HG03064 (cell line): ENCODE measurements around the gene TRPM4.
"Not testable (repeated sequence)": the region's sequence is repeated elsewhere in the genome, so short reads cannot be mapped to it uniquely, and the experiment has no call there.

Experiments
- ATAC-seq: cut with Tn5 transposase; IDR thresholded peaks from one replicate; pipeline ENCODE4 v1.9.1; 2021; ENCODE audit warnings: low read depth; ENCODE audit not compliant: unreplicated experiment

Gene TRPM4

DNA sequence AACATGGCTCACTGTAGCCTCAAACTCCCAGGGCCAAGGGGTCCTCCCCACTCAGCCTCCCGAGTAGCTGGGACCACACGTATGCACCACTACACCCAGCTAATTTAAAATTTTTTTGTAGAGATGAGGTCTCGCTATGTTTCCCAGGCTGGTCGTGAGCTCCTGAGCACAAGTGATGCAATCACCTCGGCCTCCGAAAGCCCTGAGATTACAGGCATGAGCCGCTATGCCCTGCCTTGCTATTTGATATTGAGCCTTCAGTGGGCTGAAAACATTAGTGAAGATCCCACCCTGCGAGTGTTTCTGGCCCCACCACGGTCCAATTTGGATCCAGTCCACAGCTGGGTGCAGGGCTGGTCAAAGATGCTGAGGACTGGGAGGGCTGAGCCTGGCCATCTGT, 65.9 kb downstream of the TRPM4 start:
- no peak for ATAC-seq

GRCh38 chr19:49224441-49224840, 66.8 kb downstream of the TRPM4 start:
- not testable (repeated sequence) for ATAC-seq

- no peak for ATAC-seq
Measured at GRCh38 chr19:49224879-49225278, 67.3 kb downstream of the TRPM4 start.

DNA sequence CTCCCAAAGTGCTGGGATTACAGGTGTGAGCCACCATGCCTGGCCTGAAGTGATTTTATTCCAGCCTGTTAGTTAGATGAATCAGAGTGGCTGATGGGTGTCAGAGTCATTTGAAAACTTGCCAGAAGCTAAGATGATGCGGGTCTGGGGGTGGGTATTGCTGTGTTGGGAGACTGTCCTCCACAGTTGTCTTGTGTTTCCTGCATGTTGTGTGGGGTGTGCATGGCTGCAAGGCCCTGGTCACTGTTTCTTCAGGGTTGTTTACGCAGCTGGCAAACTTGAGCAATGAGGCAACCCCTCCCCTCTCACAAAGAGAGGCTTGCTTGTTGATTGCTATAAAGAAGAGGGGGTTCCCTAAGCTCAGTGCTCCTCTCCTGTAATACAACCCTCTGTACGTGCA, 71.8 kb downstream of the TRPM4 start:
- no peak for ATAC-seq

- ATAC-seq, result no peak
Measured at GRCh38 chr19:49231389-49231788, 73.8 kb downstream of the TRPM4 start.

GRCh38 chr19:49231804-49232203, 74.2 kb downstream of the TRPM4 start:
- no peak for ATAC-seq

GRCh38 chr19:49233163-49233562, 75.6 kb downstream of the TRPM4 start:
- no peak for ATAC-seq

GRCh38 chr19:49241769-49242168, 84.2 kb downstream of the TRPM4 start:
- no peak for ATAC-seq

- no peak for ATAC-seq
Measured at GRCh38 chr19:49243129-49243528, 85.5 kb downstream of the TRPM4 start.

- no peak for ATAC-seq
Measured at GRCh38 chr19:49243726-49244125, 86.1 kb downstream of the TRPM4 start.

DNA sequence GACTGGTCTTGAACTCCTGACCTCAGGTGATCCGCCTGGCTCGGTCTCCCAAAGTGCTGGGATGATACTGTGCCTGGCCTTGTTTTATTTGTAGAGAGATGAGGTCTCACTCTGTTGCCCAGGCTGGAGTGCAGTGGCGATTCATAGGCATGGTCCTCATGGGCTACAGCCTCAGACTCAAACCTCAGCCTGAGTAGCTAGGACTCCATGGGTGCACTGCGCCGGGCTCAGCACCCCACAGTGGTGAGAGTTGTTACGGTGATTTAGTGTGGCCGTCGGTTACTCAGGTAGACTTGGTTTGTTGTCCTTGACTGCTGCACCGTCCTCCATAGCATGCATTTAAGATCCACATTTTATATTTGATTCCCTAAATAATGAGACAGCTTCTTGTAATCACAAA, 86.7 kb downstream of the TRPM4 start:
- ATAC-seq, result no peak

GRCh38 chr19:49247676-49248075, 90.1 kb downstream of the TRPM4 start:
- ATAC-seq, result no peak

- no peak for ATAC-seq
Measured at GRCh38 chr19:49249933-49250332, 92.3 kb downstream of the TRPM4 start.

DNA sequence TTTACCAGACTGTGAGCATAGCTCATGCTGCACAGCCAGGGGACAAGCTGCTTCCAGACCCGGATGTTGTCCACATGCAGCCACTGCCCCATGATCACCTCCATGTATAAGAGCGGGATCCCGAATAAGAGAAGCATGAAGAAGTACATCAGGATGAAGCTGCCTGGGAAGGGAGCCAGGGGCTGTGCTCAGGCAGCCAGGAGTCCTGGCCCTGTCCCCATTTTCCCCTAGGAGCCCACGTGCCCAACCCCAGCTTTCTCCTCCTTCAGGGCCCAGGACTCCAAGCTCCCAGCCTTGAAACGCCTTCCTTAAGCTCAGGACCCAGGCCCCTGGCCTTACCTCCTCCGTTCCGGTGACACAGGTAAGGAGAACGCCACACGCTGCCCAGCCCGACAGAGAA, 98.1 kb downstream of the TRPM4 start:
- no peak for ATAC-seq

DNA sequence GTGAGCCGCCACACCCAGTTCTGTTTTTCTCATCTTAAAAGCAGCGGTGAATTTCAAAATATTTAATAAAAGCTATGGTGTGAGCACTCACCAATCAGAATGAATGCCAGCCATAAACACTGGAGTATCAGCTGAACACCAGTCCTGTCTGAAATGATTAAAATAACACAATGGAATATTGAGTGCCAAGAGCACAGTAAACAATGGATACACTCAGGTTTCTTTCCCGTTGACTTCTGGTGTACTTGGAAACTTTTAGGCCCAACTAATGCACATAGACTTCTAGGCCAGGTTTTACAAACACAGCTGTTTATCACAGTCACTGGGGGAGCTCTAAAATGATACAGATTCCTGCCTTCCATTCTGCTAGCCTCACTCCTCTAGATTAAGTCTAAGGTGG, 99.1 kb downstream of the TRPM4 start:
- no peak for ATAC-seq
